GDM1 (cell line): ENCODE measurements around the gene ITGA1.
A peak's percentile ranks its signal among the peaks of the same experiment; 100 is the strongest.
"Not testable (repeated sequence)": the region's sequence is repeated elsewhere in the genome, so short reads cannot be mapped to it uniquely, and the experiment has no call there.

Source experiments
- DNase-seq: peaks from one replicate; lab custom pipeline; 2025; lab: John Stamatoyannopoulos, UW

Gene ITGA1

DNA sequence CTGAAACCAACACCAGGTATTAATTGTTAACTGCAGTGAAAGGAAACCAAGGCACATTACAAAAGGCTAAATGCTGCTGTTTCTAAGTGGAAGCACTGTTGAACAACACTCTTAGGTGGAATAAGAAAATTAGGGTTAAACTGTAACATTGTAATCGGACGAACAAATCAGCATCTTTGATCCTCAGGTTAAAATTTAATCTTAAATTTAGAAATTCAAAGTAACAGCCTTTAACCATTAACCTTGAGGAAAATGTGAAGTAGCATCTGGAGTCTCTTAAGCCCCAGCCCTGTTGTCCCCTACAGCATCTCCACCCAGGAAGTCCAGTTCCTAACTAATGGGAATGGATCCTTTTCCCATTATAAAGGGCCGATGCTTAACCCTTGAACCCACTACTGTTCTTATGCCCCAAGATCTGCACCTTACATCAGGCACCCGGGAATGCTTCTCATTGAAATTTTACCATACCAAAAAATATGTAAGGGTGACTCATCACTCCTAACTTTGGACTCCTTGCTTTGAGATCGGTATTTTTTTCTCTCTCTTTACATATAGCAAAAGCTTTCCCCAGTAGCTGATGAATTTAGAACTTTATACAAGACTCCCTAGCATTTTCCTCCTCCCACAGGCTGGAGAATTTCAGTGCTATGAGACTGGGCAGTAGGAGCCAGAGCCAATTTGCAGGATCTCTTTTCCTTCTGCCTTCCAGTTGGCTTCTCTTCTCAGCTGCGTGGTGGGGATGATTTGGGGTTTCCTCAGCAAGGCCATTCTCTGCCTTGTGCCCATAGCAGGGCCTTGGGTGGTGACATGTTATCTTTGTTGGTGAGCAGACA lies 169.4 kb downstream of the ITGA1 start:
- no peak for DNase-seq

DNA sequence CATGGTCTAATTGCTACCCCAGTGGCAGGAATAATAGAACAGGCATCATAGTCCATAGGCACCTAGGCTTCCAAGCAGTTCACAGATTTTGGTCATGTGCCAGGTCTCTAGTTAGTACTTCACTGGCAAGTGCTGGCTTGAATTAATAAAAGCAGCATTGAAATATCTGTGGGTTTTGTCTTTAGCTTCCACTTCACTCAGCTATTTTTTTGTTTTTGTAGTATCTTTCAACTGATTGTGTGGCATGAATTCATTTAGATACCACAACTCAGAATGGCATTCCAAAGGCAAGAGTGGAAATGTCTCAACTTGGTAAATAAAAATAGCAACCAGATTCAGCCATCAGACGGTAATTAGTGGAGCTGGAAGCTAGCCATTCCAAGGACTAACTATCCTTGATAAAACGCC lies 173.6 kb downstream of the ITGA1 start:
- DNase-seq: no peak

GRCh38 chr5:52963636-52964035 lies 175.9 kb downstream of the ITGA1 start:
- DNase-seq: no peak

- no peak for DNase-seq
Observed at GRCh38 chr5:52964138-52964537, 176.4 kb downstream of the ITGA1 start.

DNA sequence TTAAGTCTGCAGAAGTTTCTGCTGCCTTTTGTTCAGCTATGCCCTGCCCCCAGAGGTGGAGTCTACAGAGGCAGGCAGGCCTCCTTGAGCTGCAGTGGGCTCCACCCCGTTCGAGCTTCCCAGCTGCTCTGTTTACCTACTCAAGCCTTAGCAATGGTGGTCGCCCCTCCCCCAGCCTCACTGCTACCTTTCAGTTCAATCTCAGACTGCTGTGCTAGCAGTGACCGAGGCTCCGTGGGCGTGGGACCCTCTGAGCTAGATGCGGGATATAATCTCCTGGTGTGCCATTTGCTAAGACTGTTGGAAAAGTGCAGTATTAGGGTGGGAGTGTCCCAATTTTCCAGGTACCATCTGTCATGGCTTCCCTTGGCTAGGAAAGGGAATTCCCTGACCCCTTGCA lies 188.4 kb downstream of the ITGA1 start:
- not testable (repeated sequence) for DNase-seq

- DNase-seq: no peak
Observed at GRCh38 chr5:52977264-52977897, 189.7 kb downstream of the ITGA1 start.

GRCh38 chr5:52981507-52981906 lies 193.8 kb downstream of the ITGA1 start:
- DNase-seq: no peak

DNA sequence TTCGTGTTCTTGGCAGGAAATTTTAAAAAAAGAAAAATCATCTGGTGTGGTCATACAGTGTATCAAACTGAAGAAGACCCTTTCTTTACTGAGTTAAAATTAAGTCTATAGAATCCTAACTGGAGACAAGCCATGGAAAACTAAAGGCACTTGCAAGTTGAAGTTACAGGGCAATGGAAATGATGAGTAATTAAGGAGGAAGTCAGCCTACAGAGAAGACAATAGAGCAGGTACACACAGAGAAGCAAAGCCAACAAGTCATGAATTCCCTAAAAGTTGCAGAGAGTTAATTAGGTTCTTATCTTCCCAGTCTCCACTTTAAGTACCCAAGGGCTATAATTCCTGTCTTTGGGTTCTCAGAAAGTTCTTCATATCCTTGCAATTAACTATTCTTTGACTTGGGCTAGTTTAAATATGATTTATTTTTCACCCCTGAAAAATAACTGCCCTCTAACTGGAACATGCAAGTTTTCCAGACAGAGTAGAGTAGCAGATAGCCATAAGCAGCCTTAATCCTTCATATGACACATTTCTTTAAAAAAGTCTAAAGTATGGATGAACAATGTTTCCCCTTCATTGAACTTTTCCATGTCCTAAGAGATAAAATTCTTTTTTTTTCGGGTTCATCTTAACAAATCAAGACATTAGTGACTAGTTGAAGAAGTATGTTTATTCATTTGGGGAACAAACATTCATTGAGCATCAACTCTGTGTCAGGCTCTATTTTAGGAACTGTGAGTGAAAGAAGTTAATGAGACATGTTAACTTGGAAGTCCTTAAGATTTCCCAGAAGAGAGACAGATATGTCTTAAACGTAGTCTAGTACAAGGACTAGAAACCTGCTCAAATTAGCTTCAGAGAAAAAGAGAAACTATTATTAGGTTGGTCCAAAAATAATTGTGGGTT lies 196.3 kb downstream of the ITGA1 start:
- DNase-seq: no peak

DNA sequence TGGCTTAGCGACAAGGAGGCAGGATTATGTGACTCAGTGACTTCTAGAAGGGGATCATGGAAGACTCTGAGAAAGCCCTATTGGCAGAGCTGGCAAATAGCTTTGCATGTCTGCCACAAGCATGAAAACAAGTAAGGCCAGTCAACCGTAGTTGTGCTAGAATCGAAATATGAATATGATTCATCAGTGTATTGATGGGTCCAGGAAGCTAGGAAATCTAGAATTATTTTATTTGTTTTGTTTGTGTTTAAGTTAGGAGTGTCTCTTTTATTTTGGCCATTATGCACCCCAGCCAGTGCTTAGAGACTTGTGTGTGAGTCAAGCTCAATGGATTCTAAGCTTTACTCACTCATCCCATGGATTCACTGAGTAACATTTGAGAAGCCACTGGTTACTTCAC lies 197.6 kb downstream of the ITGA1 start:
- DNase-seq: no peak

DNA sequence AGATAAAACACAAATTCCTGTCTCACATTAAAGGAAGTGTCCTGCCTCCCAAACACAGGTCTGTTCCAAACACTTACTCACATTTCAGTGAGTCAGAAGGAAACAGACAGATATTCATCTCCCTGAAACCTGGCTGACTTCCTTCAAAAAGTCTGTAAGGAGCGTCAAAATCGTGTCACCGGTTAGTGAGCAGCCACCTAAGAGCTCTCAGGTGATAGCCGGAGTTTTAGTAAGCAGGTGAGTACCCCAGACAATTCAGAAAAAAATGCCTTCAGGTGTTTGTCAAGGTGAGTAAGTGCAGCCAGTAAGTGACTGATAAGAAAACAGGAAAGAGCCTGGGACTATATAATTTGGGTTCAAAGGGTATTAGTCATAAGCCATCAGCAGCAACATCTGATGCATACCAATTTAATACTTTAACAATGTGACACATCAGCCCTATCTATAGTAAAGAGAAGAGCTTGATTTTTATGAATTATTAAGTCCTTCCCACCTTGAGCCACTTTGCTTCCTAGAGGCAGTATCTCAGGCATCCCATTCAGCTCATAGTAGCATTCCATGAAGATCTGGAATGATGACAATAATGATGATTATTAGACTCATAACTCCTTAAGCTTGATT lies 200.1 kb downstream of the ITGA1 start:
- no peak for DNase-seq

DNA sequence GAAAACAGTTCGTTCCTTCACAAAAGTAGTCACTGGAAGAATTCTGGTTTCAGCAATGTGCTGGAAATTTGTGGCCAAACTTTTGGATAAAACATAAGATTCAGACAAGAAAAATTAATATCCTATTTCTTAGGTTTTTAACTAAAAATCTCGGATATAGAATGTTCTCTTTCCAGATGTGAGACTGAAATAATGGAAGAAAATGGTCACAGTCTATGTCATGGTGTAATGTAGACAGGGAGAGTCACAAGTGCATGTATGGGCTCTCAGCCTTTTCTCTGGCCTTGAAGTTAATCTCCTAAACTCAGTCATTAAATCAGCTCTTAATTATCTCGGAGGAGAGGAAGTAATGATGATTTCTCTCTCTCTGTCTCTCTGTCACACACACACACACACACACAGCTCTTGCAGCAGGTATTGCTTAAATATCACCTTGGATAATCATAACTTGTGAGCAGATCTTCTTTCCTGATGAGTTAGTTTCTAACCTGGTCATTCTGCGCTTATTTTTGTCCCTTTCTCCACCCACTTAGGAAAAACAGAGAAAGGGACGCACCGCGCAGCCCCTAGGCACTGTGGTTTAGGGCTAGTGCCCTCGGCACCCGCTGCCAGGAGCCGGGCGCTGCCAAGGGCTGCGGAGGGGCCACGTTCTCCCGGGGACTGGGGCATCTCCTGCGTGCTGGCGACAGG lies 200.8 kb downstream of the ITGA1 start:
- no peak for DNase-seq

- peak; percentile 16 for DNase-seq
Observed at GRCh38 chr5:52989025-52989780, 201.5 kb downstream of the ITGA1 start, which contains the start of gene ITGA2. Gene ITGA2, plus strand, starts transcription at chr5:52989352. Its CDS starts 117 bp downstream, at chr5:52989469.

GRCh38 chr5:52989781-52990527 lies 202.2 kb downstream of the ITGA1 start:
- DNase-seq: peak; percentile 16

DNA sequence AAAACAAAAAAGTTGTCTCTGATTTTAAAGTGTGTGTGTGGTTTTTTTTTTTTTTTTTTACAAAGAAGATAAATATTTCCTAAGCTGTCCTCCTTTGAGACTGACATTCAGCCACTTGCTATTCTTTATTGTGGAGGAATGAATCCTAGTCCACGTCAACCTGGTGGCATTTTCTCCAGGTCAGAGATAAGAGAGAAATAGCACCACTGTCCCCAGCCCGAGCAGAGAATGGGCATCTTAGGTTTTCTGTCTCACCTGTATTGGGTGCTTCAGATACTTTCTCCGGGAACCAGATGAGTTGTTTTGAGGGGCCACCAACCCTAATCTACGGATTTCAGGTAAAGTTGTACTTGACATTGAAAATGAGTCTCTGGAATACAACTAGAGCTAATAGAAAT lies 202.8 kb downstream of the ITGA1 start:
- DNase-seq: no peak

DNA sequence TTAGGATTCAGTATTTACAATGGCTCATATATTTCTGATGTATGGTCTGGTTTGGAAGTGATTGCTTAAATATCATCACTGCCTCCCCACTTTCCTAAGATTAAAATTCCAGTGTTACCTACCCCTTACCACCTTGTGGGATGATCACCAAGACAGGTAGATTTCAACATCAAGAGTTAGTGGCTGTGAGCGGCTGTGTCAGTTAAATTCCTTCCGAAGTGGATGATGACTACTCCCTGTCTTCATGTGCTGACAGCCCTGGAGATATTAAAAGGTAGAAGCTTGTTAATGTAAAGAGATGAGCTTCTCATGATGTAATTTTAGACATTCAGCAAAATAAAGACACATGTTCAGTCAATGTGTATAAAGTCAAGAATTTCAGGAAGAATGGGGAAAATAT lies 205.7 kb downstream of the ITGA1 start:
- no peak for DNase-seq

- DNase-seq: no peak
Observed at GRCh38 chr5:52994266-52994665, 206.6 kb downstream of the ITGA1 start.

DNA sequence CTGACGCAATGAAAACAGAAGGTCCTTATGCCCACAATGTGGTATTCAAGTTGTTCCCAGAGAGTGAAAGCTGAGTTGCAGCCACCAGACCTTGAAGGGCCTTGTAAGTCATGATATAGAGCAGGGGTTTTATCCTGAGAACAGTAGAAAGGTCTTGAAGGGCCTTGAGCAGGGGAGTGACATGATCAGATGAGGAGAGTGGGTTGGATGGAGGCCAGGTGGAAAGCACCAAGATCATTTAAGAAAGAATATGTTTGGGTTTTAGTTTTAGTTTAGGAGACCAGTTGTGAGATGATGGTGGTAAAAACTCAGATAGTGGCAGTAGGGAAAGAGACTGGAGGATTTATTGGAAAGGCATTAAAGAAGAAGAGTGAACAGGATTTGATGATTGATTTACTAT lies 207.4 kb downstream of the ITGA1 start:
- no peak for DNase-seq

DNA sequence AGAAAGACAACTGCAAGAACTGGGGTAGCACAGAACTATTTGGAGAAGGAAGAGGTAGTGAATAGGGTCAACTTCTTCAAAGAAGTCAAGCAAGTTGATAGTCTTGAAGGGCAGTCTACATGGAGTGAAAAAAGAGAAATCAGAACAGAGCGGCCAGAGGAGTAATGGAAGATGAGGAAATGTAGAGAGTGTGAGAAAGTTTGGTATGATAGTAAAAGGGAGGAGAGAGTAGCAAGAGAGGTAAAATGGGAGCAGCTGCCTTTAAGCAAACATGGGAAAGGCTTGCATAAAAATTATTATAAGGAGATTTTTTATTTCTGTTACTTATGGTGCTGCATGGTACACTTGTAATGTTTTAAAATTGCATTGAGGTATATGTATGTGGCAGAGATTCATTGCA lies 208.2 kb downstream of the ITGA1 start:
- DNase-seq: no peak

- no peak for DNase-seq
Observed at GRCh38 chr5:52996979-52997378, 209.3 kb downstream of the ITGA1 start.

GRCh38 chr5:52997424-52997823 lies 209.7 kb downstream of the ITGA1 start:
- no peak for DNase-seq
